ENCODE data around the gene PTGFR. TPM values are rescaled to one million over a fixed set of nuclear protein-coding genes. Genes with fewer than 3 reads are reported as not detected.

PTGFR gene
- total and polyA plus RNA-seq, 11 donors: 0.15 to 3.6 (median 0.37) TPM

GRCh38 chr1:78577257-78578100 is 86.7 kb downstream of the PTGFR start:
- Histone ChIP-seq H3K4me1 (no peaks in the 10 kb centered on the region), H3K4me3 (no peak overlapping the region), H3K27me3 (no peaks in the 10 kb centered on the region), H3K9me3 (no peaks in the 10 kb centered on the region), H3K36me3 (no peaks in the 10 kb centered on the region), H3K27ac (peak overlapping the region in 1 of 12 donors; percentile 43)
- WGBS, 4 donors: 45 to 55% (median 52%) methylated on average over 9 of the region's 9 CpGs
- TF ChIP-seq CTCF (IDR thresholded peaks at IDR 0.05) (no peak), POLR2A (IDR thresholded peaks at IDR 0.05) (no peak)
- ATAC-seq (no peak), DNase-seq (no peak)
- intact Hi-C loops (cut with DNase I): no loop called here

DNA sequence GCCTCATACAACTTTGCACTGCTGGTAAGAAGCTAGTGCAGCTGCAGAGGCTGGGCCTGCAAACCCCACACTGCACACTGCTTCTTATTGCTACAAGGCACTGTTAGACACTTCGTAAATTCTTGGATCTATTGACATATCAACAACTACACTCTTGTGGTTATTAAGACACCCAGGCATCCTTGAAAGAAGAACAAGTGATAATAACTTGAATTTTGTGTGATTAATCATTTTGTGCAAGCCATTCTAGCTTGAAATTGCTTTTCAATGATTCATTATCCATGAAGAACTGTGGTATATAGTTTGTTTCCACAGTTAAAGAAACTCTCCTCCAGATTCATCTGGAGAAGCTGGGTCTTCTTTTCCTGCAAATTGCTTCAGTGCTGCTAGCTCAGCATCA is 95.8 kb downstream of the PTGFR start:
- H3K4me1 ChIP-seq: no peaks in the 10 kb centered on the region
- DNase-seq (no peak), ATAC-seq (no peak)
- H3K27ac ChIP-seq: no peak overlapping the region
- intact Hi-C loops (cut with DNase I): no loop called here
- H3K36me3 ChIP-seq: no peaks in the 10 kb centered on the region
- no peak for TF ChIP-seq CTCF (IDR thresholded peaks at IDR 0.05)
- no peaks in the 10 kb centered on the region for H3K9me3 ChIP-seq
- WGBS, 4 donors: 63 to 89% (median 71%) methylated on average over 1 of the region's 1 CpG
- H3K4me3 ChIP-seq: no peak overlapping the region
- no peaks in the 10 kb centered on the region for H3K27me3 ChIP-seq

- H3K4me1 ChIP-seq: no peaks in the 10 kb centered on the region
- TF ChIP-seq CTCF (IDR thresholded peaks at IDR 0.05): no peak
- no peak for TF ChIP-seq POLR2A (IDR thresholded peaks at IDR 0.05)
- intact Hi-C loops (cut with DNase I): no loop called here
- no peak overlapping the region for H3K27ac ChIP-seq
- no peaks in the 10 kb centered on the region for H3K27me3 ChIP-seq
- DNase-seq: no peak
- H3K9me3 ChIP-seq: no peaks in the 10 kb centered on the region
- no peaks in the 10 kb centered on the region for H3K36me3 ChIP-seq
- 87 to 93% (median 91%) methylated on average over 1 of the region's 1 CpG for WGBS, 4 donors
- H3K4me3 ChIP-seq: no peak overlapping the region
- ATAC-seq: no peak
Measured at GRCh38 chr1:78587211-78587610, 96.4 kb downstream of the PTGFR start.

Other genes starting within 250 kb of the PTGFR start
- 10 to 100 TPM in 5 of 9 donors, 1 to 10 TPM in 4; 4.2 to 41.7 (median 15.4) TPM for gene IFI44L, start 129.5 kb downstream of the PTGFR start, total RNA-seq
- 1 to 10 TPM; 3.3 to 3.4 TPM for gene IFI44L, start 129.5 kb downstream of the PTGFR start, polyA plus RNA-seq
- gene IFI44, start 158.9 kb downstream of the PTGFR start, total RNA-seq: 10 to 100 TPM in 4 of 9 donors, 1 to 10 TPM in 5; 4.5 to 43.0 (median 9.6) TPM
- 10 to 100 TPM; 11.2 to 14.8 TPM for gene IFI44, start 158.9 kb downstream of the PTGFR start, polyA plus RNA-seq

All from heart left ventricle (tissue), 16 donors.